Measurements from ENCODE around the gene RAD51B.

Gene RAD51B

GRCh38 chr14:68235011-68235410 lies 415.4 kb downstream of the RAD51B start:
- no peak for DNase-seq (ENCODE audit: low read depth)

GRCh38 chr14:68236582-68237458 lies 417.2 kb downstream of the RAD51B start:
- DNase-seq (ENCODE audit: low read depth) = no peak

GRCh38 chr14:68238551-68238950 lies 419.0 kb downstream of the RAD51B start:
- no peak for DNase-seq (ENCODE audit: low read depth)

- DNase-seq (ENCODE audit: low read depth) = no peak
Observed at GRCh38 chr14:68238976-68239375, 419.4 kb downstream of the RAD51B start.

- no peak for DNase-seq (ENCODE audit: low read depth)
Observed at GRCh38 chr14:68239988-68240771, 420.6 kb downstream of the RAD51B start.

GRCh38 chr14:68241862-68242487 lies 422.4 kb downstream of the RAD51B start:
- no peak for DNase-seq (ENCODE audit: low read depth)

- DNase-seq (ENCODE audit: low read depth) = no peak
Observed at GRCh38 chr14:68243450-68244010, 424.0 kb downstream of the RAD51B start.

- DNase-seq (ENCODE audit: low read depth) = no peak
Observed at GRCh38 chr14:68244262-68244980, 424.8 kb downstream of the RAD51B start.

GRCh38 chr14:68245146-68246073 lies 425.8 kb downstream of the RAD51B start:
- no peak for DNase-seq (ENCODE audit: low read depth)

- DNase-seq (ENCODE audit: low read depth) = no peak
Observed at GRCh38 chr14:68246074-68246785, 426.7 kb downstream of the RAD51B start.

- DNase-seq (ENCODE audit: low read depth) = no peak
Observed at GRCh38 chr14:68246786-68247105, 427.2 kb downstream of the RAD51B start.

- no peak for DNase-seq (ENCODE audit: low read depth)
Observed at GRCh38 chr14:68247274-68247673, 427.7 kb downstream of the RAD51B start.

- DNase-seq (ENCODE audit: low read depth) = no peak
Observed at GRCh38 chr14:68247676-68248268, 428.2 kb downstream of the RAD51B start.

GRCh38 chr14:68248481-68249255 lies 429.1 kb downstream of the RAD51B start:
- no peak for DNase-seq (ENCODE audit: low read depth)

GRCh38 chr14:68249661-68250451 lies 430.3 kb downstream of the RAD51B start:
- DNase-seq (ENCODE audit: low read depth) = no peak

- DNase-seq (ENCODE audit: low read depth) = no peak
Observed at GRCh38 chr14:68250927-68251768, 431.6 kb downstream of the RAD51B start.

GRCh38 chr14:68251769-68252100 lies 432.2 kb downstream of the RAD51B start:
- DNase-seq (ENCODE audit: low read depth) = no peak
